OCI-LY1 (cell line): ENCODE data around the gene C16orf89.

ENCODE experiments used
- H2AFZ ChIP-seq: fragments of 200-600 bp; sonication (generic), shearing (Covaris generic); 2 replicates; pipeline ENCODE4 v1.6.0; 2014; ENCODE audit warnings: antibody characterized with exemption, mild to moderate bottlenecking, low read length
- H3F3A ChIP-seq: fragments of 200-600 bp; sonication (generic), shearing (Covaris generic); 2 replicates; pipeline ENCODE4 v1.6.0; 2014; ENCODE audit warnings: mild to moderate bottlenecking, antibody characterized with exemption, low read length, moderate library complexity; ENCODE audit not compliant: insufficient read depth
- H3K27ac ChIP-seq: fragments of 200-600 bp; sonication (generic); 2 replicates; pipeline ENCODE4 v1.5.1; 2014; ENCODE audit warnings: low read length, mixed run types, mild to moderate bottlenecking, low read depth; ENCODE audit not compliant: poor library complexity, severe bottlenecking
- H3K27me3 ChIP-seq: fragments of 200-600 bp; sonication (generic); 2 replicates; pipeline ENCODE4 v1.6.0; 2014; ENCODE audit warnings: antibody characterized with exemption, mild to moderate bottlenecking, low read length, moderate library complexity; ENCODE audit not compliant: insufficient read depth
- H3K36me3 ChIP-seq: fragments of 200-600 bp; sonication (generic); 2 replicates; pipeline ENCODE4 v1.6.1; 2014; ENCODE audit warnings: mild to moderate bottlenecking, antibody characterized with exemption, low read length, moderate library complexity, mixed read lengths; ENCODE audit not compliant: insufficient read depth
- H3K4me1 ChIP-seq: fragments of 200-600 bp; sonication (generic); 2 replicates; pipeline ENCODE4 v1.5.1; 2014; ENCODE audit warnings: mild to moderate bottlenecking, low read length, moderate library complexity; ENCODE audit not compliant: insufficient read depth, severe bottlenecking
- H3K4me2 ChIP-seq: fragments of 200-600 bp; sonication (generic), shearing (Covaris generic); 2 replicates; pipeline ENCODE4 v1.6.1; 2014; ENCODE audit warnings: low read length
- H3K4me3 ChIP-seq: fragments of 200-600 bp; sonication (generic); 2 replicates; pipeline ENCODE4 v1.5.1; 2014; ENCODE audit warnings: low read length, low read depth, mild to moderate bottlenecking, mixed read lengths; ENCODE audit not compliant: poor library complexity, severe bottlenecking
- H3K79me2 ChIP-seq: fragments of 200-600 bp; shearing (Covaris generic); 2 replicates; pipeline ENCODE4 v1.6.1; 2016; ENCODE audit warnings: mixed run types, low read length, mixed read lengths; ENCODE audit not compliant: insufficient read depth
- H3K9ac ChIP-seq: fragments of 200-600 bp; sonication (generic), shearing (Covaris generic); 2 replicates; pipeline ENCODE4 v1.6.1; 2014; ENCODE audit warnings: mild to moderate bottlenecking, low read length, mixed read lengths
- H3K9me2 ChIP-seq: fragments of 200-600 bp; sonication (generic), shearing (Covaris generic); 2 replicates; pipeline ENCODE4 v1.6.1; 2014; ENCODE audit warnings: low read depth, mild to moderate bottlenecking, low read length, mixed read lengths
- H3K9me3 ChIP-seq: fragments of 200-600 bp; shearing (Covaris generic); 2 replicates; pipeline ENCODE4 v1.6.1; 2014; ENCODE audit warnings: low read length, mixed read lengths
- H4K20me1 ChIP-seq: fragments of 200-600 bp; sonication (generic), shearing (Covaris generic); 2 replicates; pipeline ENCODE4 v1.6.0; 2016; ENCODE audit warnings: mild to moderate bottlenecking, low read length; ENCODE audit not compliant: insufficient read depth
- EZH2 ChIP-seq: fragments of 200-600 bp; sonication (generic), shearing (Covaris generic); IDR thresholded peaks from 2 replicates; pipeline ENCODE4 v1.8.0; 2017; ENCODE audit warnings: borderline replicate concordance, mixed run types, mild to moderate bottlenecking, antibody characterized with exemption, low read length, moderate library complexity, mixed read lengths
- TF ChIP-seq, protein P1 (sequence below): fragments of 200-600 bp; sonication (generic), shearing (Covaris generic); IDR thresholded peaks from 2 replicates; pipeline ENCODE4 v1.5.1; 2017; ENCODE audit warnings: mild to moderate bottlenecking, antibody characterized with exemption, low read length, moderate library complexity, mixed read lengths

Gene C16orf89

DNA sequence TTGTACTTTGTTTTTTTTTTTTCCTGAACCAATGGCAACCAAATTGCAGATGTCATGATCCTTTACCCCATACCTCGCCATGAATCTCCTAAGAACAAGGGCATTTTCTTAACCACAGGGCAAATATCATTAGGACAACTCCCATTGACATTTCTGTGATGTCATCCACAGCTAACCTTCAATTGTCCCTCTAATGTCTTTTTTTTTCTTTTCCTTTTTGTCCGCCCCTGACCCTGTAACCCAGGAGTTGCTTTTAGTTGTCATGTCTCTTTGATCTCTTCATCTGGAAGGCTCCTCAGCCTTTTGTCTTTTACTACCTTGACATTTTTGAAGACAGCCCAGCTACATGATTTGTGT, 31.6 kb downstream of the C16orf89 start:
- Histone ChIP-seq H3K27ac (no peak overlapping the region), H2AFZ (peak overlapping the region; percentile 88)

DNA sequence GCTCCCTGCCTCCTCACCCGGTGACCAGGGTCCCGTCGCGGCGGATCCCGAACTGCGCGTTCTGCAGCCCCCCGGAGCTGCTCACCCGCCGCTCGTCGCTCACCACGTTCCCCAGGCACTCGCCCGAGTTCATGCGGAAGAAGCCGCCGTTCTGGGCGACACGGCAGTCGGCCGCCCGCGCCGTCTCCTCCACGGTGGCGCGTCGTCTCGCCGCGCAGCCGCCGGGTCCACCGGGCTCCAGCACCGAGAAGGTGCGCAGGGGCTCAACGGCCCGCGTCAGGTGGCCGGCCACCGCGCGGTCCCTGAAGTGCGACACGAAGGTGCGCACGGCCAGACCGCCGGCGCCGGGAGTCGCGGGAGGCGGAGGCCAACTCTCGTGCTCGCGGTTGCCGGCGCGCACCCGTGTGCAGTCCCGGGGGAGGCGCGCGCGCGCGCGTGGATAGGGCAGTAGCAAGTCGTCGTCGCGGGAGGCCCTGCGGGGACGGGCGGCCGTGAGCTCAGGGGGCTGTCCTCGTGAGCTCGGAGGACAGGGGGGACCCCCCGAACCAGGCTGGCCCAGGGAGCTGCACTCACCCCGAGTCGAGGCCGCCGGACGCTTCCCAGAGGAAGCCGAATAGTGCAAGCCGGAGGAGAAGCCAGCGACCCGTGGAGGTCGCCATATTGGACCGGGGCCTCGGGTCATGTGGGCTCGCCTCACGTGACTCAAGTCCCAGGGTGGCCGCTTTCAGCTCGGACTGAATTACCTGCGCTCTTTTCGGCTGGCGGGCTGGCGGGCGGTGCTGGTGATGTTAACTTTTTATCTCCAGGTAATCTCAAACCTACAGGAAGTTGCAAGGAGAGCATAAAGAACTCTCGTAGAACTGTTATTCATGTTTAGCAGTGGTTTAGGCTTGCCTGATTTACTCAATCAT, 32.2 kb downstream of the C16orf89 start, which contains the start of gene NAGPA:
TSS of gene NAGPA (minus strand) at position 680 of the 911 bp plus-strand sequence. CDS start at position 659, 21 bp downstream.
- Histone ChIP-seq H3K27ac (no peak within 1 kb of the TSS), H2AFZ (peak within 1 kb of the TSS; percentile 88), H3F3A (no peaks in the 10 kb centered on the region), H3K27me3 (no peaks in the 10 kb centered on the region), H3K9ac (peak within 1 kb of the TSS; percentile 66), H3K36me3 (no peaks in the 10 kb centered on the region), H4K20me1 (no peaks in the 10 kb centered on the region), H3K79me2 (no peaks in the 10 kb centered on the region), H3K4me1 (peaks cover 26% of the 10 kb centered on the region), H3K9me2 (no peaks in the 10 kb centered on the region), H3K4me3 (peak within 1 kb of the TSS; percentile 88), H3K9me3 (no peaks in the 10 kb centered on the region), H3K4me2 (peak within 1 kb of the TSS; percentile 80)
- TF ChIP-seq EZH2, result no peak
- TF ChIP-seq, protein P1, sequence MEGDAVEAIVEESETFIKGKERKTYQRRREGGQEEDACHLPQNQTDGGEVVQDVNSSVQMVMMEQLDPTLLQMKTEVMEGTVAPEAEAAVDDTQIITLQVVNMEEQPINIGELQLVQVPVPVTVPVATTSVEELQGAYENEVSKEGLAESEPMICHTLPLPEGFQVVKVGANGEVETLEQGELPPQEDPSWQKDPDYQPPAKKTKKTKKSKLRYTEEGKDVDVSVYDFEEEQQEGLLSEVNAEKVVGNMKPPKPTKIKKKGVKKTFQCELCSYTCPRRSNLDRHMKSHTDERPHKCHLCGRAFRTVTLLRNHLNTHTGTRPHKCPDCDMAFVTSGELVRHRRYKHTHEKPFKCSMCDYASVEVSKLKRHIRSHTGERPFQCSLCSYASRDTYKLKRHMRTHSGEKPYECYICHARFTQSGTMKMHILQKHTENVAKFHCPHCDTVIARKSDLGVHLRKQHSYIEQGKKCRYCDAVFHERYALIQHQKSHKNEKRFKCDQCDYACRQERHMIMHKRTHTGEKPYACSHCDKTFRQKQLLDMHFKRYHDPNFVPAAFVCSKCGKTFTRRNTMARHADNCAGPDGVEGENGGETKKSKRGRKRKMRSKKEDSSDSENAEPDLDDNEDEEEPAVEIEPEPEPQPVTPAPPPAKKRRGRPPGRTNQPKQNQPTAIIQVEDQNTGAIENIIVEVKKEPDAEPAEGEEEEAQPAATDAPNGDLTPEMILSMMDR, result no peak

More for the DNA sequence above, 31.6 kb downstream of the C16orf89 start:
- peak overlapping the region; percentile 88 for H3K4me3 ChIP-seq
- H3K27me3 ChIP-seq, result no peaks in the 10 kb centered on the region
- H3K79me2 ChIP-seq, result no peaks in the 10 kb centered on the region
- H3F3A ChIP-seq, result no peaks in the 10 kb centered on the region
- peak overlapping the region; percentile 80 for H3K4me2 ChIP-seq
- no peaks in the 10 kb centered on the region for H4K20me1 ChIP-seq
- H3K9me2 ChIP-seq, result no peaks in the 10 kb centered on the region
- no peaks in the 10 kb centered on the region for H3K9me3 ChIP-seq
- H3K9ac ChIP-seq, result peak overlapping the region; percentile 66
- TF ChIP-seq, protein P1, result no peak
- TF ChIP-seq EZH2, result no peak
- peaks cover 26% of the 10 kb centered on the region for H3K4me1 ChIP-seq
- no peaks in the 10 kb centered on the region for H3K36me3 ChIP-seq

DNA sequence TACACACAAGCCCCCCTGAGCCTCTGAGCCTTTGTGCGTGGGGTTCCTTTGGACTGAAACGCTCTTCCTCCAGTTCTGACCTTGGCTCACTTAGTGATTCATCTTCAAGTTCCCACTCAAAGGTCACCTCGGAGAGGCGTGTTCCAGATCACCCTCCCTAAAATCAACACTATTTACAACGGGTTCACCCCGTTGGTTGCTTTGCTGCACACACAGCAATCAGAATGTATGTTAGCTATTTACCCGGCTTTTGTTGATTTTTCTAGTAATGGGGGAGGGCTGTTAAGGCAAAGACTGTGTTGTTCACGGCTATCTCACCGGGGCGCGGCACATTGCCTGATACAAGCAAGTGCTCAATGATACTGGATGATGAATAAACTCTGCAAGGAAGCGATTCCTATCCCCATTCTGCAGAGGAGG, 33.0 kb downstream of the C16orf89 start:
- H3K27ac ChIP-seq, result no peak overlapping the region

More for the DNA sequence above, 33.0 kb downstream of the C16orf89 start:
- no peaks in the 10 kb centered on the region for H3K36me3 ChIP-seq
- H3K9ac ChIP-seq, result peak overlapping the region; percentile 66; the same call in 1 of the 2 replicates
- no peaks in the 10 kb centered on the region for H4K20me1 ChIP-seq
- H3K27me3 ChIP-seq, result no peaks in the 10 kb centered on the region
- H3F3A ChIP-seq, result no peaks in the 10 kb centered on the region
- H3K9me3 ChIP-seq, result no peaks in the 10 kb centered on the region
- H2AFZ ChIP-seq, result no peak overlapping the region
- no peaks in the 10 kb centered on the region for H3K9me2 ChIP-seq
- peak overlapping the region; percentile 88 for H3K4me3 ChIP-seq
- peaks cover 26% of the 10 kb centered on the region for H3K4me1 ChIP-seq
- peak overlapping the region; percentile 80 for H3K4me2 ChIP-seq
- TF ChIP-seq, protein P1, result no peak
- TF ChIP-seq EZH2, result no peak
- H3K79me2 ChIP-seq, result no peaks in the 10 kb centered on the region
